ENCODE measurements around the gene OPHN1. TPM values are rescaled to one million over a fixed set of nuclear protein-coding genes. Genes with fewer than 3 reads are reported as not detected.

Gene OPHN1
- total RNA-seq, 1 experiment from 2014 or later: 4.6 TPM

- Mint-ChIP-seq H3K9me3 (ENCODE audit: unreplicated experiment) (no peaks in the 10 kb centered on the region), H3K36me3 (ENCODE audit: insufficient read depth, unreplicated experiment) (no peaks in the 10 kb centered on the region), H3K27ac (ENCODE audit: unreplicated experiment) (no peak overlapping the region), H3K4me1 (ENCODE audit: low read depth, unreplicated experiment) (peaks cover 11% of the 10 kb centered on the region), H3K27me3 (ENCODE audit: insufficient read depth, unreplicated experiment) (no peaks in the 10 kb centered on the region), H3K4me3 (ENCODE audit: unreplicated experiment) (no peak overlapping the region)
- TF ChIP-seq CTCF (IDR thresholded peaks at IDR 0.05; ENCODE audit: insufficient read depth in 1 of 2, low read depth in 1 of 2, low read length in 1 of 2, severe bottlenecking in 1 of 2, unreplicated experiment in 1 of 2): no peak
- ChIA-PET CTCF (no interaction called here), POLR2A (no interaction called here)
- Histone ChIP-seq H3K4me3 (ENCODE audit: low read depth, low read length) (no peak overlapping the region), H3K27me3 (replicated peaks; ENCODE audit: control insufficient read depth, insufficient read depth, low read length) (no peaks in the 10 kb centered on the region), H3K4me1 (no peaks in the 10 kb centered on the region; the same call in 1 of the 2 replicates), H3K36me3 (ENCODE audit: control insufficient read depth, insufficient read depth, low read length) (no peaks in the 10 kb centered on the region), H3K9me3 (no peaks in the 10 kb centered on the region)
- intact Hi-C loops (cut with micrococcal nuclease; ENCODE audit: unreplicated experiment): no loop called here
- no TSS peak for BruUV-seq (replicated peaks)
- DNase-seq: no peak
Measured at GRCh38 chrX:68045008-68045577, 388.2 kb downstream of the OPHN1 start.

- Histone ChIP-seq H3K4me1 (no peaks in the 10 kb centered on the region), H3K4me3 (ENCODE audit: low read depth, low read length) (no peak overlapping the region), H3K9me3 (no peaks in the 10 kb centered on the region), H3K36me3 (ENCODE audit: control insufficient read depth, insufficient read depth, low read length) (no peaks in the 10 kb centered on the region), H3K27me3 (replicated peaks; ENCODE audit: control insufficient read depth, insufficient read depth, low read length) (no peaks in the 10 kb centered on the region)
- DNase-seq: no peak
- no peak overlapping the region for H3K4me3 Mint-ChIP-seq (ENCODE audit: unreplicated experiment)
- no peak for TF ChIP-seq CTCF (IDR thresholded peaks at IDR 0.05; ENCODE audit: insufficient read depth in 1 of 2, low read depth in 1 of 2, low read length in 1 of 2, severe bottlenecking in 1 of 2, unreplicated experiment in 1 of 2)
- intact Hi-C loops (cut with micrococcal nuclease; ENCODE audit: unreplicated experiment): no loop called here
- CTCF ChIA-PET: no interaction called here
- no TSS peak for BruUV-seq (replicated peaks)
- no peak overlapping the region for H3K27ac Mint-ChIP-seq (ENCODE audit: unreplicated experiment)
- POLR2A ChIA-PET: no interaction called here
- H3K27me3 Mint-ChIP-seq (ENCODE audit: insufficient read depth, unreplicated experiment): no peaks in the 10 kb centered on the region
- H3K36me3 Mint-ChIP-seq (ENCODE audit: insufficient read depth, unreplicated experiment): no peaks in the 10 kb centered on the region
- H3K4me1 Mint-ChIP-seq (ENCODE audit: low read depth, unreplicated experiment): no peaks in the 10 kb centered on the region
- no peaks in the 10 kb centered on the region for H3K9me3 Mint-ChIP-seq (ENCODE audit: unreplicated experiment)
Measured at GRCh38 chrX:68043713-68044438, 389.4 kb downstream of the OPHN1 start.

- TF ChIP-seq CTCF (IDR thresholded peaks at IDR 0.05; ENCODE audit: insufficient read depth in 1 of 2, low read depth in 1 of 2, low read length in 1 of 2, severe bottlenecking in 1 of 2, unreplicated experiment in 1 of 2): no peak
- Mint-ChIP-seq H3K4me3 (ENCODE audit: unreplicated experiment) (no peak overlapping the region), H3K9me3 (ENCODE audit: unreplicated experiment) (no peaks in the 10 kb centered on the region), H3K36me3 (ENCODE audit: insufficient read depth, unreplicated experiment) (no peaks in the 10 kb centered on the region), H3K27me3 (ENCODE audit: insufficient read depth, unreplicated experiment) (no peaks in the 10 kb centered on the region), H3K4me1 (ENCODE audit: low read depth, unreplicated experiment) (no peaks in the 10 kb centered on the region), H3K27ac (ENCODE audit: unreplicated experiment) (no peak overlapping the region)
- Histone ChIP-seq H3K27me3 (replicated peaks; ENCODE audit: control insufficient read depth, insufficient read depth, low read length) (no peaks in the 10 kb centered on the region), H3K4me3 (ENCODE audit: low read depth, low read length) (no peak overlapping the region), H3K36me3 (ENCODE audit: control insufficient read depth, insufficient read depth, low read length) (no peaks in the 10 kb centered on the region), H3K4me1 (no peaks in the 10 kb centered on the region), H3K9me3 (no peaks in the 10 kb centered on the region)
- POLR2A ChIA-PET: no interaction called here
- intact Hi-C loops (cut with micrococcal nuclease; ENCODE audit: unreplicated experiment): no loop called here
- DNase-seq: no peak
- BruUV-seq (replicated peaks): no TSS peak
- CTCF ChIA-PET: no interaction called here
Measured at GRCh38 chrX:68041110-68041509, 392.2 kb downstream of the OPHN1 start.
